Adipocyte (in vitro differentiated cells): Measurements from ENCODE around the gene LRMDA.
A peak's percentile ranks its signal among the peaks of the same experiment; 100 is the strongest.

Source experiments
- DNase-seq: peaks from one replicate; pipeline ENCODE4 v3.0.0-alpha.2; 2015; ENCODE audit warnings: low read depth
- H3K27me3 ChIP-seq: replicated peaks from 2 replicates; pipeline ENCODE4 v1.7.0; 2013; ENCODE audit warnings: mild to moderate bottlenecking, low read length, moderate library complexity; ENCODE audit not compliant: control insufficient read depth, insufficient read depth
- H3K36me3 ChIP-seq: 2 replicates; pipeline ENCODE4 v1.7.0; 2013; ENCODE audit warnings: low read length, mild to moderate bottlenecking, moderate library complexity; ENCODE audit not compliant: control insufficient read depth, insufficient read depth, severe bottlenecking
- H3K4me1 ChIP-seq: 2 replicates; pipeline ENCODE4 v1.7.0; 2013; ENCODE audit warnings: mild to moderate bottlenecking, low read length, moderate library complexity; ENCODE audit not compliant: control insufficient read depth, insufficient read depth
- H3K4me3 ChIP-seq: 2 replicates; pipeline ENCODE4 v1.7.0; 2013; ENCODE audit warnings: mild to moderate bottlenecking, low read length, moderate library complexity
- H3K9ac ChIP-seq: 2 replicates; pipeline ENCODE4 v1.7.0; 2013; ENCODE audit warnings: mild to moderate bottlenecking, low read length, moderate library complexity
- H3K9me3 ChIP-seq: 2 replicates; pipeline ENCODE4 v1.7.0; 2013; ENCODE audit warnings: mild to moderate bottlenecking, low read length, moderate library complexity; ENCODE audit not compliant: control insufficient read depth

The LRMDA gene

DNA sequence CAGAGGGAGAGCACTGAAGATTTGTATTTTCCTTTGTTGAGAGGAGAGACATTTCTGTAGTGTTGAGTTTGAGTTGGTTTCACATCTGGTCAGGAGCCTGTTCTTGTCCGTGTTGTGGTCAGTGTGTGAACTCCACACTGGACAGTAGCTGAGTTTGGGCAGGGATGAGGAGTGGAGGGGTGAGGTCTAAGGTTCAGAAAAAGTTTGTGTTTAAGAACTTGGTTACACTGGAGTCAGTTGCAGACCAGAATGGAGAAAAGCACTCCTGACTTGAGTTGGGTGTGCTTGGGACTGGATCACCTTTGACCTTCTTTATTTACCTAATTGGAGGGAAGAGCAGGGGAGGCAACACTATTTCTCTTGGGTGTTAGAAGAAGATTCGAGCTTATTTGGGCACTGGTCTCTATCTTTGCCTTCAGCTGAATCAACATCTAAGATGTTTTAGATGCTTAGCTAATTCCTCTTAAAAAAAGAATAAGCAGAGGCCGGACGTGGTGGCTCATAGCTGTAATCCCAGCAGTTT is 8.9 kb downstream of the LRMDA start:
- Histone ChIP-seq H3K27me3 (no peaks in the 10 kb centered on the region), H3K4me3 (no peak overlapping the region), H3K9me3 (peaks cover 14% of the 10 kb centered on the region), H3K36me3 (peaks cover 6% of the 10 kb centered on the region), H3K4me1 (peaks cover 11% of the 10 kb centered on the region), H3K9ac (no peak overlapping the region)
- DNase-seq: no peak

GRCh38 chr10:75441196-75441595 is 9.8 kb downstream of the LRMDA start:
- peaks cover 11% of the 10 kb centered on the region for H3K4me1 ChIP-seq
- DNase-seq: no peak
- H3K9ac ChIP-seq: no peak overlapping the region
- H3K4me3 ChIP-seq: no peak overlapping the region
- no peaks in the 10 kb centered on the region for H3K27me3 ChIP-seq
- H3K9me3 ChIP-seq: peaks cover 14% of the 10 kb centered on the region
- peaks cover 6% of the 10 kb centered on the region for H3K36me3 ChIP-seq

DNA sequence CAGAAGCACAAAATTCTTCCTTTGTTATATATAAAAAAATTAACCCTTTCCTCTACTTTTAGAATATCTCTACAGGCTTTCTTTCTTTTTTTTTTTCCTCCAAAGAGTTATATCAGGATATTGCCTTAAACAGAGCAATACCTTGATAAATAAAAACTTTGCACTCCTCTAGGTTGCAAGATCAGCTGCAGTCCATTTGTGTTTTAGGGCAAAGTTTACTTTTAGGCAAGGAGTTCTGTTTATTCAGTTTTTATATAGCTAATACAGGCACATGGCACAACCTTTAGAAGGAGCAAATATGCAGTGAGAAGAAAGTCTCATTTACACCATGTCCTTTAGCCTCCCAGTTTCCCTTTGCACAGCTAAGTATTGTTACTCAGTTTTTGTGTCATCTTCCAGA is 10.3 kb downstream of the LRMDA start:
- Histone ChIP-seq H3K4me1 (peaks cover 11% of the 10 kb centered on the region), H3K9me3 (peaks cover 19% of the 10 kb centered on the region), H3K4me3 (no peak overlapping the region), H3K36me3 (peaks cover 6% of the 10 kb centered on the region), H3K9ac (no peak overlapping the region), H3K27me3 (no peaks in the 10 kb centered on the region)
- DNase-seq: no peak

GRCh38 chr10:75443362-75443761 is 11.9 kb downstream of the LRMDA start:
- no peaks in the 10 kb centered on the region for H3K27me3 ChIP-seq
- H3K9me3 ChIP-seq: peaks cover 19% of the 10 kb centered on the region
- no peak for DNase-seq

GRCh38 chr10:75444781-75445386 is 13.5 kb downstream of the LRMDA start:
- H3K4me3 ChIP-seq: no peak overlapping the region
- H3K27me3 ChIP-seq: no peaks in the 10 kb centered on the region
- peaks cover 19% of the 10 kb centered on the region for H3K9me3 ChIP-seq
- peaks cover 19% of the 10 kb centered on the region for H3K4me1 ChIP-seq
- no peaks in the 10 kb centered on the region for H3K36me3 ChIP-seq
- H3K9ac ChIP-seq: no peak overlapping the region
- no peak for DNase-seq

More at GRCh38 chr10:75443362-75443761, 11.9 kb downstream of the LRMDA start:
- no peak overlapping the region for H3K9ac ChIP-seq
- no peak overlapping the region for H3K4me3 ChIP-seq
- H3K36me3 ChIP-seq: peaks cover 4% of the 10 kb centered on the region
- peaks cover 13% of the 10 kb centered on the region for H3K4me1 ChIP-seq

DNA sequence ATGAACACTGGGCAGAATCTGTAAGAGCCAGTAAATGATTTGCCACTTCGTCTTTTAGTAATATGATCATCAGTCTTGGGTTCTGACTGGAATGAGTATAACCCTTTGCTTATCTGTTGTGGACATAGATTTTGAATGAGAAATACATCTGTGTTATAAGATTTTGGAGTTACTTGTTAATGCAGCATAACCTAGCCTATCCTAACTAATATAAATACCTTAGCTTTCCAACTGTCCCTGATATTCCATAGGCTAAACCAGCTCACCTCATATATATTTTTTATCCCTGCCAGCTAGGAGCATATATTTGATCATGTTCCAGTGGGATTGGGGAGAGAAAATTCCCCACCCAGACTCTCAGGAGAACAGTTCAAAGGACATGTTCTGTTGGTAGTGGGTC is 15.1 kb downstream of the LRMDA start:
- no peak for DNase-seq
- H3K27me3 ChIP-seq: no peaks in the 10 kb centered on the region
- H3K4me3 ChIP-seq: no peak overlapping the region
- peaks cover 15% of the 10 kb centered on the region for H3K4me1 ChIP-seq
- H3K36me3 ChIP-seq: no peaks in the 10 kb centered on the region
- peaks cover 19% of the 10 kb centered on the region for H3K9me3 ChIP-seq
- no peak overlapping the region for H3K9ac ChIP-seq

DNA sequence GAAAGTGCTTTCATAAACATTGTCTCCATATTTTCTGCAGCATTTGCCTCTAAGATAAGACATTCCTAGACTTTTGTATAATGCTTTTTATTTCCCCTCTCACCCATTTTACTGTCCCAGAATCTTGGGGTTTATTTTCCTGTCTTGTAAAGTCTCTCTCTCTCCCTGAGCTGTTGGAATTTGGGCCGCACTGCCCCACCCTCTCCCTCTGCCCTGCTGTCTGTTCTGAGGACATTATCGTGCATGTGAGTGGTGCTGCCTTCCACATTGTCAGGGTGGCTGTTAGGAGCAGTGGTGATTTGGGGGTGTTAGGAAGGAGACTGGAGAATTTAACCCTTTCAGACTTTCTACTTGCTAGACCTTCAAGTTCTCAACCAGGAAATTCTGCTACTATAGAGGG is 16.7 kb downstream of the LRMDA start:
- H3K4me1 ChIP-seq: peaks cover 10% of the 10 kb centered on the region
- H3K36me3 ChIP-seq: no peaks in the 10 kb centered on the region
- no peak overlapping the region for H3K4me3 ChIP-seq
- H3K27me3 ChIP-seq: no peaks in the 10 kb centered on the region
- H3K9ac ChIP-seq: peak overlapping the region; percentile 23
- H3K9me3 ChIP-seq: peaks cover 16% of the 10 kb centered on the region
- DNase-seq: no peak

- Histone ChIP-seq H3K4me3 (no peak overlapping the region), H3K27me3 (no peaks in the 10 kb centered on the region), H3K36me3 (no peaks in the 10 kb centered on the region), H3K9me3 (peaks cover 8% of the 10 kb centered on the region), H3K4me1 (peaks cover 10% of the 10 kb centered on the region), H3K9ac (no peak overlapping the region)
- no peak for DNase-seq
These were observed 18.1 kb downstream of the LRMDA start for GRCh38 chr10:75449382-75450074.

GRCh38 chr10:75450075-75450445 is 18.6 kb downstream of the LRMDA start:
- peaks cover 10% of the 10 kb centered on the region for H3K4me1 ChIP-seq
- no peaks in the 10 kb centered on the region for H3K27me3 ChIP-seq
- H3K4me3 ChIP-seq: no peak overlapping the region
- H3K36me3 ChIP-seq: no peaks in the 10 kb centered on the region
- no peak for DNase-seq
- peaks cover 5% of the 10 kb centered on the region for H3K9me3 ChIP-seq
- H3K9ac ChIP-seq: no peak overlapping the region

GRCh38 chr10:75450644-75451640 is 19.5 kb downstream of the LRMDA start:
- Histone ChIP-seq H3K9me3 (peaks cover 5% of the 10 kb centered on the region), H3K9ac (no peak overlapping the region), H3K36me3 (no peaks in the 10 kb centered on the region), H3K4me1 (peaks cover 10% of the 10 kb centered on the region), H3K27me3 (no peaks in the 10 kb centered on the region), H3K4me3 (no peak overlapping the region)
- no peak for DNase-seq

DNA sequence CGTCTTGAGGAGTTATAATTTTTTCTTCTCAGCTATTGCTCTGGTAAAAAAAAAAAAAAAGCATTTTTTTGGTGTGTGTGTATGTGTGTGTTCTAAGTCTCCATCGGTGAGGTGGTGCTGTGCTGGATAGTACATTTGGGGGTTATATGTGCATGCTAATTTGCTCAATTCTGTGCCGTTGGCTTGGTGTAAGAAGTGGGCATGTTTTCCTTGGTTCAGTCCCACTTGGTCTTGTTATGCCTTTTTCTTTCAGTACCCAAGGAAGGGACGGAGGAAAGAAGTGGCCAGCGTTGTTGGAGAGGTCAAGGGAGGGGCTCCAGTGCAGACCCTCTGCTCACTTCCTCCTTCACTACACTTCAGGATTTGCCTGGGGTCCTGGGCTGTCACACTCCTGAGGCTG is 20.4 kb downstream of the LRMDA start:
- Histone ChIP-seq H3K27me3 (no peaks in the 10 kb centered on the region), H3K9me3 (no peaks in the 10 kb centered on the region), H3K9ac (no peak overlapping the region), H3K36me3 (no peaks in the 10 kb centered on the region), H3K4me3 (no peak overlapping the region), H3K4me1 (peaks cover 10% of the 10 kb centered on the region)
- no peak for DNase-seq
